ENCODE results near the gene KLC4.
"Not testable (repeated sequence)": the region's sequence is repeated elsewhere in the genome, so short reads cannot be mapped to it uniquely, and the experiment has no call there.

KLC4 gene

GRCh38 chr6:43074847-43075669 is 15.6 kb downstream of the KLC4 start:
- DNase-seq = no peak

GRCh38 chr6:43075670-43076463 is 16.4 kb downstream of the KLC4 start, which contains the start of gene PTK7:
Gene PTK7 (plus strand): TSS chr6:43076314. CDS start chr6:43076489, 175 bp downstream.
- peak; percentile 64 for DNase-seq

- peak; percentile 29 for DNase-seq
Measured at GRCh38 chr6:43076464-43077332, 17.3 kb downstream of the KLC4 start.

- DNase-seq = no peak
Measured at GRCh38 chr6:43077333-43077809, 17.9 kb downstream of the KLC4 start.

GRCh38 chr6:43077981-43078511 is 18.6 kb downstream of the KLC4 start:
- DNase-seq = no peak

GRCh38 chr6:43078691-43079090 is 19.3 kb downstream of the KLC4 start:
- DNase-seq = no peak

GRCh38 chr6:43081043-43081442 is 21.6 kb downstream of the KLC4 start:
- no peak for DNase-seq

GRCh38 chr6:43081922-43082321 is 22.5 kb downstream of the KLC4 start:
- not testable (repeated sequence) for DNase-seq

GRCh38 chr6:43082806-43083655 is 23.6 kb downstream of the KLC4 start:
- no peak for DNase-seq

- DNase-seq = peak; percentile 31
Measured at GRCh38 chr6:43086022-43086658, 26.7 kb downstream of the KLC4 start.

- no peak for DNase-seq
Measured at GRCh38 chr6:43088654-43089056, 29.2 kb downstream of the KLC4 start.

- no peak for DNase-seq
Measured at GRCh38 chr6:43089467-43089866, 30.0 kb downstream of the KLC4 start.

GRCh38 chr6:43089874-43090558 is 30.6 kb downstream of the KLC4 start:
- no peak for DNase-seq

GRCh38 chr6:43090559-43090956 is 31.1 kb downstream of the KLC4 start:
- no peak for DNase-seq

GRCh38 chr6:43091020-43091419 is 31.6 kb downstream of the KLC4 start:
- DNase-seq = no peak

- DNase-seq = no peak
Measured at GRCh38 chr6:43091436-43091991, 32.1 kb downstream of the KLC4 start.

GRCh38 chr6:43092635-43093034 is 33.2 kb downstream of the KLC4 start:
- no peak for DNase-seq

- DNase-seq = no peak
Measured at GRCh38 chr6:43093436-43094289, 34.2 kb downstream of the KLC4 start.

- DNase-seq = no peak
Measured at GRCh38 chr6:43095939-43096338, 36.5 kb downstream of the KLC4 start.

Measured in stimulated activated CD4-positive, alpha-beta T cell treated with anti-CD3 and anti-CD28 coated beads, Interleukin-15, amount 100 ng/mL, for 24 hours (primary cell).